D721Med (cell line): ENCODE results near the gene ELANE.

Source experiments
- DNase-seq: peaks from one replicate; pipeline ENCODE4 v3.0.0; 2011; ENCODE audit warnings: low spot score; ENCODE audit not compliant: insufficient read length
- FAIRE-seq: peaks from 2 replicates; lab custom pipeline; 2011; peaks lifted over from hg19 to GRCh38; lab: Jason Lieb, UNC
- CTCF ChIP-seq: IDR thresholded peaks from 2 replicates; pipeline ENCODE4 v1.5.1; 2012; ENCODE audit warnings: mild to moderate bottlenecking, control low read depth; ENCODE audit not compliant: insufficient read depth; ENCODE audit errors: missing control alignments

Gene ELANE

GRCh38 chr19:811506-812048 is 40.5 kb upstream of the ELANE start:
- DNase-seq (no peak), FAIRE-seq (no peak)
- TF ChIP-seq CTCF, result no peak

- FAIRE-seq (no peak), DNase-seq (no peak)
- no peak for TF ChIP-seq CTCF
Measured at GRCh38 chr19:812049-812746, 39.9 kb upstream of the ELANE start.

- no peak for FAIRE-seq
- no peak for TF ChIP-seq CTCF
- no peak for DNase-seq
Measured at GRCh38 chr19:812747-813218, 39.3 kb upstream of the ELANE start.

- FAIRE-seq, result no peak
- no peak for TF ChIP-seq CTCF
- no peak for DNase-seq
Measured at GRCh38 chr19:813219-814151, 38.6 kb upstream of the ELANE start.

GRCh38 chr19:814152-815078 is 37.7 kb upstream of the ELANE start:
- peak; percentile 29 for DNase-seq
- no peak for TF ChIP-seq CTCF
- FAIRE-seq, result no peak

- FAIRE-seq, result no peak
- TF ChIP-seq CTCF, result no peak
- no peak for DNase-seq
Measured at GRCh38 chr19:815079-815774, 36.9 kb upstream of the ELANE start.
